Brain microvascular endothelial cell (primary cell): Measurements from ENCODE around the gene FNDC7.

Experiments
- DNase-seq: peaks from one replicate; pipeline ENCODE4 v3.0.0-alpha.2; 2020
- H3K27ac ChIP-seq: fragments of 250-450 bp; sonication (Bioruptor Pico); 2 replicates; pipeline ENCODE4 v1.5.1; 2020; ENCODE audit warnings: mild to moderate bottlenecking, moderate library complexity
- H3K27me3 ChIP-seq: fragments of 250-450 bp; sonication (Bioruptor Pico); replicated peaks from 2 replicates; pipeline ENCODE4 v1.5.1; 2020; ENCODE audit warnings: mild to moderate bottlenecking
- H3K36me3 ChIP-seq: fragments of 250-450 bp; sonication (Bioruptor Pico); replicated peaks from 2 replicates; pipeline ENCODE4 v1.5.1; 2020; ENCODE audit warnings: mild to moderate bottlenecking
- H3K4me3 ChIP-seq: 2 replicates; pipeline ENCODE4 v1.5.1; 2011; ENCODE audit warnings: low read depth, mild to moderate bottlenecking, control low read depth, low read length, moderate library complexity
- in situ Hi-C: cut with HindIII; loops from 2 replicates; pipeline ENCODE4 v1.10.0; 2017; ENCODE audit warnings: low sequenced_read_pairs, low pct_ligation_motif_present
- TF ChIP-seq, protein P1 (sequence below): IDR thresholded peaks from 2 replicates; pipeline ENCODE4 v1.5.1; 2011; ENCODE audit warnings: low read depth, mild to moderate bottlenecking, moderate library complexity, low read length, control low read depth, inconsistent platforms; ENCODE audit errors: missing control alignments

The FNDC7 gene

GRCh38 chr1:108749081-108749480 is 36.4 kb downstream of the FNDC7 start:
- no peak for DNase-seq
- TF ChIP-seq, protein P1, sequence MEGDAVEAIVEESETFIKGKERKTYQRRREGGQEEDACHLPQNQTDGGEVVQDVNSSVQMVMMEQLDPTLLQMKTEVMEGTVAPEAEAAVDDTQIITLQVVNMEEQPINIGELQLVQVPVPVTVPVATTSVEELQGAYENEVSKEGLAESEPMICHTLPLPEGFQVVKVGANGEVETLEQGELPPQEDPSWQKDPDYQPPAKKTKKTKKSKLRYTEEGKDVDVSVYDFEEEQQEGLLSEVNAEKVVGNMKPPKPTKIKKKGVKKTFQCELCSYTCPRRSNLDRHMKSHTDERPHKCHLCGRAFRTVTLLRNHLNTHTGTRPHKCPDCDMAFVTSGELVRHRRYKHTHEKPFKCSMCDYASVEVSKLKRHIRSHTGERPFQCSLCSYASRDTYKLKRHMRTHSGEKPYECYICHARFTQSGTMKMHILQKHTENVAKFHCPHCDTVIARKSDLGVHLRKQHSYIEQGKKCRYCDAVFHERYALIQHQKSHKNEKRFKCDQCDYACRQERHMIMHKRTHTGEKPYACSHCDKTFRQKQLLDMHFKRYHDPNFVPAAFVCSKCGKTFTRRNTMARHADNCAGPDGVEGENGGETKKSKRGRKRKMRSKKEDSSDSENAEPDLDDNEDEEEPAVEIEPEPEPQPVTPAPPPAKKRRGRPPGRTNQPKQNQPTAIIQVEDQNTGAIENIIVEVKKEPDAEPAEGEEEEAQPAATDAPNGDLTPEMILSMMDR: no peak
- Histone ChIP-seq H3K27me3 (no peaks in the 10 kb centered on the region), H3K27ac (no peak overlapping the region), H3K4me3 (no peak overlapping the region), H3K36me3 (peaks cover 4% of the 10 kb centered on the region)
- in situ Hi-C loops: no loop called here

DNA sequence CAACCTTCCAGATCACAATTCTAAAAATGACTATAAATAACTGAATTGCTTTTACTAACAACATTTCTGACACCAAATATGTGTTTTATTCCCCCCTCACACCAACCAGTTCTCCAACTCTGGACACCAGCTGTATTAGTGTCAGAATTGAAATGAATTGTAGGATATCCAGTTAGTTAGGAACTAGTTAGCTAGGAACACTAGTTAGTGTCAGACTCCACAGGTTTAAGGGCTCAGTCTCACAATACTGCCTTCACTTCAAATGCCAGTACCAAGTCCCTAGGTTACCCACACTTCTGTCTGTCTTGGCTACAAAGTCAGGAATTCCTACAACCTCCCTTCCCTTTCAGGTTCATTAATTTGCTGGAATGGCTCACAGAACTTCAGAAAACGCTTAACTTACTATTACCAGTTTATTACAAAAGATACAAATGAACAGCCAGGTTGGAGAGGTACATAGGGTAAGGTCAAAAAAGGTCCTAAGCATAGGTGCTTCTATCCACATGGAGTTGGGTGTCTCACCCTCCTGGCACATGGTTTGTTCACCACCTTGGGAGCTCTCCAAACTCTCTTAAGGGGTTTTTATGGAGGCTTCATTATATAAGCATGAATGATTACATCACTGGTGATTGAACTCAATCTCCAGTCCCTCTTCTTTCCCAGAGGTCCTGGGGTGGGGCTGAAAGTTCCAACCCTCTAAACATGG is 37.9 kb downstream of the FNDC7 start:
- no peak overlapping the region for H3K27ac ChIP-seq
- no peaks in the 10 kb centered on the region for H3K27me3 ChIP-seq
- H3K36me3 ChIP-seq: peaks cover 8% of the 10 kb centered on the region
- TF ChIP-seq, protein P1: no peak
- H3K4me3 ChIP-seq: no peak overlapping the region
- in situ Hi-C loops: no loop called here
- no peak for DNase-seq

DNA sequence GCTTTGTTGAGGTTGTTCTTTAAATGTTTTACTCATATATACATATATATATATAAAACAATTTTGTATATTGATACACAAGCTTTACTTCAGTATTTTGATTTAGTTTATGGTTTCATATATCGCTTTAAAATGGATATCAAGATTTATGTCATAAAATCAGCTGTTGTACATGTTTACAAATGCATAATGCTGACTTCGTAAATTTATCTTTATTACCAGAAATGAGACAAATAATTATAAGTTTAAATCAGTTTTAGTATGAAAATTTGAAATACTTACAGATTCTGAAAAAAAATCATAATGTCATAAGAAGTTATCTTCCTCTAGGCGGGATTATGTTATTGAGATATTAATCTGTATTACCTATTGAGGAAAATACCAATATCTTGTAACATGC is 40.7 kb downstream of the FNDC7 start:
- Histone ChIP-seq H3K36me3 (peaks cover 16% of the 10 kb centered on the region), H3K4me3 (no peak overlapping the region), H3K27ac (no peak overlapping the region), H3K27me3 (no peaks in the 10 kb centered on the region)
- in situ Hi-C loops: no loop called here
- TF ChIP-seq, protein P1: no peak
- DNase-seq: no peak

DNA sequence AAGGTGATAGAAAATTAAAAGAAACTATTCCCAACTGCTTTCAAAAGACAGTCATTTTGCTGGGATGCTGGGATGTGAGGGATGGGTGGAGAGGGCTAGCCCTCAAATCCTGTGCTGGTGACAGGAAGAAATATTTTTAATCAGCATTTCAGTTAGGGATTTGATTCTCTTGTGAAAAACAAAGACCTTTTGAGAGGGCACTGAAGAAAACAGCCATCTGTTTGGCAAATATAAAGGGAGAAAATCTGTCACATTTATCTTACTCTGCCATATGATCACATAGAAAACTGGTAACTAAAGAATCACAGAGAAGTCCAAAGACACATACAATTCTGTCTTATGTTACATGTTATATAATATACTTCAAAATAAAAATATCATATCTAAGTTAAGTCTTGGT is 46.1 kb downstream of the FNDC7 start:
- in situ Hi-C loops: no loop called here
- Histone ChIP-seq H3K4me3 (no peak overlapping the region), H3K27me3 (no peaks in the 10 kb centered on the region), H3K27ac (no peak overlapping the region), H3K36me3 (peaks cover 27% of the 10 kb centered on the region)
- TF ChIP-seq, protein P1: no peak
- DNase-seq: no peak

- in situ Hi-C loops: no loop called here
- Histone ChIP-seq H3K4me3 (no peak overlapping the region), H3K36me3 (peaks cover 35% of the 10 kb centered on the region), H3K27me3 (no peaks in the 10 kb centered on the region), H3K27ac (no peak overlapping the region)
- DNase-seq: no peak
- TF ChIP-seq, protein P1: no peak
These were observed 54.4 kb downstream of the FNDC7 start for GRCh38 chr1:108767115-108767514.

DNA sequence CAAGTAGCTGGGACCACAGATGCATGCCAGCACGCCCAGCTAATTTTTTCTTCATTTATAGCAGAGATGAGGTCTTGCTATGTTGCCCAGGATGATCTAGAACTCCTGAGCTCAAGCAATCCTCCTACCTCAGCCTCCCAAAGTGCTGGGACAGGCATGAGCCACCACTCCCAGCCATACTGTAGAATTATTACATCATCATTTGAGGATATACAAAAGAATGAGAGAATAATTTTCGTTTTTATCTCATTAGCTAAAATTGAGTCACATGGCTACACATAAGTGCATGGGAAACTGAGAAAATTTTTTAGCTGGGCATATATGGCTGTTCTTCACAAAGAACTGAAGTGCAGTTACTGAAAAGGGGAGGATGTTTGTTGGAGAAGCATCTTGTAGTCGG is 55.0 kb downstream of the FNDC7 start:
- TF ChIP-seq, protein P1: no peak
- no peaks in the 10 kb centered on the region for H3K27me3 ChIP-seq
- H3K4me3 ChIP-seq: no peak overlapping the region
- no peak overlapping the region for H3K27ac ChIP-seq
- in situ Hi-C loops: no loop called here
- no peak for DNase-seq
- peaks cover 34% of the 10 kb centered on the region for H3K36me3 ChIP-seq
